Esophagus muscularis mucosa (tissue), 4 donors: Measurements from ENCODE around the gene MYO16. TPM values are rescaled to one million over a fixed set of nuclear protein-coding genes. Genes with fewer than 3 reads are reported as not detected.

ENCODE experiments used
- DNase-seq: peaks from one replicate; pipeline ENCODE4 v3.0.0-alpha.2; 2017; ENCODE audit errors: extremely low spot score
- H3K27ac ChIP-seq, 4 donors: fragments of 200-600 bp; sonication (generic); replicated peaks in 1 of 4; 1 replicate in 3 of 4; 2 replicates in 1 of 4; pipeline ENCODE4 v1.5.1; 2016 to 2019; ENCODE audit warnings: mild to moderate bottlenecking in 1 of 4
- H3K27me3 ChIP-seq, 4 donors: fragments of 200-600 bp; sonication (generic); one replicate each; pipeline versions ENCODE4 v1.5.1 to v1.6.0; 2016 to 2019
- H3K36me3 ChIP-seq, 4 donors: fragments of 200-600 bp; sonication (generic); one replicate each; pipeline ENCODE4 v1.5.1; 2016 to 2019
- H3K4me1 ChIP-seq, 4 donors: fragments of 200-600 bp; sonication (generic); one replicate each; pipeline ENCODE4 v1.5.1; 2016 to 2019
- H3K4me3 ChIP-seq, 4 donors: fragments of 200-600 bp; sonication (generic); 1 replicate in 2 of 4; 2 replicates in 2 of 4; pipeline ENCODE4 v1.5.1; 2016 to 2019; ENCODE audit warnings: mild to moderate bottlenecking in 4 of 4, moderate library complexity in 1 of 4
- H3K9me3 ChIP-seq, 4 donors: fragments of 200-600 bp; sonication (generic); 1 replicate in 3 of 4; 2 replicates in 1 of 4; pipeline ENCODE4 v1.5.1; 2016 to 2019
- CTCF ChIP-seq, 3 experiments: fragments of 200-600 bp in 2 of 3; fragments of 450-650 bp in 1 of 3; sonication (generic) in 2 of 3; IDR thresholded peaks; one replicate each; pipeline ENCODE4 v1.5.1; 2017 to 2019; ENCODE audit warnings: antibody characterized with exemption in 3 of 3, mild to moderate bottlenecking in 2 of 3, moderate library complexity in 1 of 3
- EP300 ChIP-seq: sonication (generic); formaldehyde crosslinking; IDR thresholded peaks from one replicate; pipeline ENCODE4 v1.6.1; 2017; ENCODE audit warnings: antibody characterized with exemption
- POLR2A ChIP-seq: fragments of 450-650 bp; IDR thresholded peaks from one replicate; pipeline ENCODE4 v1.6.1; 2017; ENCODE audit warnings: antibody characterized with exemption, moderate library complexity, mild to moderate bottlenecking, low read depth
- POLR2AphosphoS5 ChIP-seq, 2 donors: sonication (generic); formaldehyde crosslinking; IDR thresholded peaks; one replicate each; pipeline ENCODE4 v1.6.1; 2017; ENCODE audit warnings: antibody characterized with exemption in 2 of 2
- WGBS: methylation state at CpG from one replicate; pipeline ENCODE4 v1.1.5; 2018; 5-methylcytosine and 5-hydroxymethylcytosine counted together
- intact Hi-C: fragments of 100-400 bp; cut with DNase I; formaldehyde crosslinking; loops from one replicate; pipeline ENCODE4 v1.15.1; 2023
- total RNA-seq, 4 donors: library from RNA; depleted of rRNA; stranded (reverse); fragments of >200 nt; gene quantifications; one replicate each; pipeline versions ENCODE4 v1.1.0 to v1.2.1, GENCODE V29; 2016

Gene MYO16
- total RNA-seq, 4 donors from 2014 or later, result 1.2 to 3.7 (median 1.8) TPM

GRCh38 chr13:109154966-109155761 is 525.8 kb downstream of the MYO16 start:
- no peaks in the 10 kb centered on the region for H3K9me3 ChIP-seq
- H3K4me3 ChIP-seq, result peak overlapping the region; percentile 1 to 37 (median 18)
- H3K27me3 ChIP-seq, result no peaks in the 10 kb centered on the region
- DNase-seq, result no peak
- 58% methylated on average over 13 of the region's 13 CpGs for WGBS
- intact Hi-C loops, result loop anchor here (5.0 kb wide), 1 partner anchor 102 kb away; no protein-coding TSS in a partner anchor
- H3K4me1 ChIP-seq, result peaks cover 6 to 62% (median 40%) of the 10 kb centered on the region in 4 donors
- H3K27ac ChIP-seq, result peak overlapping the region; percentile 83 to 90 (median 87)
- peak in 1 of 2 donors; percentile 23 for TF ChIP-seq POLR2AphosphoS5 (IDR thresholded peaks at IDR 0.05)
- no peak for TF ChIP-seq POLR2A
- TF ChIP-seq EP300, result peak; percentile 12
- peak in 1 of 3 experiments; percentile 10 for TF ChIP-seq CTCF (IDR thresholded peaks at IDR 0.05)
- H3K36me3 ChIP-seq, result no peaks in the 10 kb centered on the region

- intact Hi-C loops, result loop anchor here (5.0 kb wide), 1 partner anchor 101 kb away; no protein-coding TSS in a partner anchor
- 25% methylated on average over 16 of the region's 16 CpGs for WGBS
- no peak for DNase-seq
- H3K27ac ChIP-seq, result peak overlapping the region; percentile 83 to 90 (median 87)
- H3K27me3 ChIP-seq, result no peaks in the 10 kb centered on the region
- TF ChIP-seq EP300, result no peak
- peak; percentile 22 to 73 for TF ChIP-seq POLR2AphosphoS5 (IDR thresholded peaks at IDR 0.05)
- H3K36me3 ChIP-seq, result no peaks in the 10 kb centered on the region
- peaks cover 6 to 61% (median 40%) of the 10 kb centered on the region in 4 donors for H3K4me1 ChIP-seq
- H3K9me3 ChIP-seq, result no peaks in the 10 kb centered on the region
- H3K4me3 ChIP-seq, result peak overlapping the region; percentile 8 to 37 (median 22)
Measured at GRCh38 chr13:109156181-109156935, 526.9 kb downstream of the MYO16 start.

- WGBS, result 76% methylated on average over 5 of the region's 5 CpGs
- TF ChIP-seq EP300 (no peak), POLR2A (no peak), POLR2AphosphoS5 (IDR thresholded peaks at IDR 0.05) (no peak), CTCF (IDR thresholded peaks at IDR 0.05) (no peak)
- intact Hi-C loops, result loop anchor here (5.0 kb wide), 1 partner anchor 100 kb away; no protein-coding TSS in a partner anchor
Measured at GRCh38 chr13:109157275-109157674, 527.9 kb downstream of the MYO16 start.

GRCh38 chr13:109158383-109158782 is 529.0 kb downstream of the MYO16 start:
- Histone ChIP-seq H3K4me3 (no peak overlapping the region), H3K4me1 (peaks cover 6 to 51% (median 40%) of the 10 kb centered on the region in 4 donors), H3K27ac (peak overlapping the region in 3 of 4 donors; percentile 83 to 90 (median 85)), H3K36me3 (no peaks in the 10 kb centered on the region), H3K27me3 (no peaks in the 10 kb centered on the region), H3K9me3 (no peaks in the 10 kb centered on the region)
- 89% methylated on average over 3 of the region's 3 CpGs for WGBS
- peak; percentile 64 for DNase-seq
- TF ChIP-seq CTCF (IDR thresholded peaks at IDR 0.05) (no peak), EP300 (no peak), POLR2A (no peak), POLR2AphosphoS5 (IDR thresholded peaks at IDR 0.05) (no peak)
- intact Hi-C loops, result loop anchor here (5.0 kb wide), 1 partner anchor 99 kb away; no protein-coding TSS in a partner anchor

More at GRCh38 chr13:109157275-109157674, 527.9 kb downstream of the MYO16 start:
- H3K27ac ChIP-seq, result peak overlapping the region; percentile 83 to 90 (median 87)
- no peaks in the 10 kb centered on the region for H3K9me3 ChIP-seq
- H3K27me3 ChIP-seq, result no peaks in the 10 kb centered on the region
- H3K36me3 ChIP-seq, result no peaks in the 10 kb centered on the region
- peaks cover 6 to 52% (median 40%) of the 10 kb centered on the region in 4 donors for H3K4me1 ChIP-seq
- DNase-seq, result no peak
- no peak overlapping the region for H3K4me3 ChIP-seq
